ENCODE measurements around the gene PCDH9.
A peak's percentile ranks its signal among the peaks of the same experiment; 100 is the strongest.

PCDH9 gene

GRCh38 chr13:66995203-66995611, 234.9 kb downstream of the PCDH9 start:
- H3K79me2 ChIP-seq (ENCODE audit: control insufficient read depth, insufficient read depth, low read length): no peaks in the 10 kb centered on the region
- H3K36me3 ChIP-seq (ENCODE audit: control insufficient read depth, insufficient read depth, low read length): no peaks in the 10 kb centered on the region
- H4K8ac ChIP-seq (ENCODE audit: low read depth, low read length): no peak overlapping the region
- no peak overlapping the region for H4K5ac ChIP-seq (ENCODE audit: low read length)
- no CpG with 5 or more reads among the region's 5 CpGs for WGBS (ENCODE audit: extremely low coverage, insufficient coverage, low lambda C conversion rate)
- no peaks in the 10 kb centered on the region for H3K4me1 ChIP-seq (ENCODE audit: control insufficient read depth, low read depth, low read length)
- no peak overlapping the region for H3K9ac ChIP-seq (ENCODE audit: low read length)
- no peak overlapping the region for H3K23ac ChIP-seq (ENCODE audit: low read length)
- H2BK15ac ChIP-seq (replicated peaks; ENCODE audit: low read depth): no peak overlapping the region
- no peak overlapping the region for H2BK120ac ChIP-seq (ENCODE audit: low read depth, low read length)
- H3K18ac ChIP-seq (ENCODE audit: low read length): no peak overlapping the region
- no peaks in the 10 kb centered on the region for H3K27me3 ChIP-seq (ENCODE audit: insufficient read depth, low read length, poor library complexity)
- no peaks in the 10 kb centered on the region for H3K79me1 ChIP-seq (ENCODE audit: low read length)
- H2AK5ac ChIP-seq (ENCODE audit: low read length): no peak overlapping the region
- no peak overlapping the region for H3K27ac ChIP-seq (ENCODE audit: low read depth, low read length)
- H3K4me3 ChIP-seq (ENCODE audit: low read length): no peak overlapping the region
- no peak overlapping the region for H3K4ac ChIP-seq (ENCODE audit: low read depth, low read length)
- H3K56ac ChIP-seq (ENCODE audit: low read length): no peak overlapping the region
- H3K4me2 ChIP-seq (ENCODE audit: low read length): no peak overlapping the region
- DNase-seq: no peak
- no peak overlapping the region for H2BK5ac ChIP-seq (ENCODE audit: low read length)

- Histone ChIP-seq H3K56ac (ENCODE audit: low read length) (no peak overlapping the region), H2BK120ac (ENCODE audit: low read depth, low read length) (no peak overlapping the region), H3K27me3 (ENCODE audit: insufficient read depth, low read length, poor library complexity) (no peaks in the 10 kb centered on the region), H3K36me3 (ENCODE audit: control insufficient read depth, insufficient read depth, low read length) (no peaks in the 10 kb centered on the region), H2BK15ac (replicated peaks; ENCODE audit: low read depth) (no peak overlapping the region), H3K79me1 (ENCODE audit: low read length) (no peaks in the 10 kb centered on the region), H3K79me2 (ENCODE audit: control insufficient read depth, insufficient read depth, low read length) (no peaks in the 10 kb centered on the region), H3K4me2 (ENCODE audit: low read length) (no peak overlapping the region), H3K18ac (ENCODE audit: low read length) (no peak overlapping the region), H2BK5ac (ENCODE audit: low read length) (no peak overlapping the region), H3K4me1 (ENCODE audit: control insufficient read depth, low read depth, low read length) (no peaks in the 10 kb centered on the region), H4K8ac (ENCODE audit: low read depth, low read length) (no peak overlapping the region), H3K4me3 (ENCODE audit: low read length) (no peak overlapping the region), H3K23ac (ENCODE audit: low read length) (no peak overlapping the region), H3K27ac (ENCODE audit: low read depth, low read length) (no peak overlapping the region), H3K4ac (ENCODE audit: low read depth, low read length) (no peak overlapping the region), H3K9ac (ENCODE audit: low read length) (no peak overlapping the region), H4K5ac (ENCODE audit: low read length) (no peak overlapping the region), H2AK5ac (ENCODE audit: low read length) (no peak overlapping the region)
- DNase-seq: no peak
- no CpG with 5 or more reads among the region's 9 CpGs for WGBS (ENCODE audit: extremely low coverage, insufficient coverage, low lambda C conversion rate)
Measured at GRCh38 chr13:66994517-66995202, 235.5 kb downstream of the PCDH9 start.

- no peak overlapping the region for H3K23ac ChIP-seq (ENCODE audit: low read length)
- H2BK15ac ChIP-seq (replicated peaks; ENCODE audit: low read depth): no peak overlapping the region
- H3K36me3 ChIP-seq (ENCODE audit: control insufficient read depth, insufficient read depth, low read length): no peaks in the 10 kb centered on the region
- no peak overlapping the region for H3K18ac ChIP-seq (ENCODE audit: low read length)
- H3K4me1 ChIP-seq (ENCODE audit: control insufficient read depth, low read depth, low read length): no peaks in the 10 kb centered on the region
- H2BK5ac ChIP-seq (ENCODE audit: low read length): no peak overlapping the region
- no peak overlapping the region for H3K56ac ChIP-seq (ENCODE audit: low read length)
- DNase-seq: peak; percentile 90
- H2BK120ac ChIP-seq (ENCODE audit: low read depth, low read length): no peak overlapping the region
- H3K4me2 ChIP-seq (ENCODE audit: low read length): no peak overlapping the region
- no peak overlapping the region for H4K8ac ChIP-seq (ENCODE audit: low read depth, low read length)
- no CpG with 5 or more reads among the region's 13 CpGs for WGBS (ENCODE audit: extremely low coverage, insufficient coverage, low lambda C conversion rate)
- H3K4me3 ChIP-seq (ENCODE audit: low read length): no peak overlapping the region
- H3K27me3 ChIP-seq (ENCODE audit: insufficient read depth, low read length, poor library complexity): no peaks in the 10 kb centered on the region
- no peak overlapping the region for H3K27ac ChIP-seq (ENCODE audit: low read depth, low read length)
- no peak overlapping the region for H4K5ac ChIP-seq (ENCODE audit: low read length)
- no peaks in the 10 kb centered on the region for H3K79me2 ChIP-seq (ENCODE audit: control insufficient read depth, insufficient read depth, low read length)
- no peak overlapping the region for H3K4ac ChIP-seq (ENCODE audit: low read depth, low read length)
- no peaks in the 10 kb centered on the region for H3K79me1 ChIP-seq (ENCODE audit: low read length)
- no peak overlapping the region for H2AK5ac ChIP-seq (ENCODE audit: low read length)
- H3K9ac ChIP-seq (ENCODE audit: low read length): no peak overlapping the region
Measured at GRCh38 chr13:66994097-66994496, 236.0 kb downstream of the PCDH9 start.

- no peak overlapping the region for H3K27ac ChIP-seq (ENCODE audit: low read depth, low read length)
- no peaks in the 10 kb centered on the region for H3K4me1 ChIP-seq (ENCODE audit: control insufficient read depth, low read depth, low read length)
- H3K4me2 ChIP-seq (ENCODE audit: low read length): no peak overlapping the region
- no peaks in the 10 kb centered on the region for H3K27me3 ChIP-seq (ENCODE audit: insufficient read depth, low read length, poor library complexity)
- H2AK5ac ChIP-seq (ENCODE audit: low read length): no peak overlapping the region
- no peak overlapping the region for H4K8ac ChIP-seq (ENCODE audit: low read depth, low read length)
- H3K4me3 ChIP-seq (ENCODE audit: low read length): no peak overlapping the region
- no peak overlapping the region for H3K9ac ChIP-seq (ENCODE audit: low read length)
- H3K4ac ChIP-seq (ENCODE audit: low read depth, low read length): no peak overlapping the region
- no peaks in the 10 kb centered on the region for H3K79me2 ChIP-seq (ENCODE audit: control insufficient read depth, insufficient read depth, low read length)
- H3K56ac ChIP-seq (ENCODE audit: low read length): no peak overlapping the region
- H2BK15ac ChIP-seq (replicated peaks; ENCODE audit: low read depth): no peak overlapping the region
- H3K36me3 ChIP-seq (ENCODE audit: control insufficient read depth, insufficient read depth, low read length): no peaks in the 10 kb centered on the region
- no peak overlapping the region for H4K5ac ChIP-seq (ENCODE audit: low read length)
- no peak overlapping the region for H2BK120ac ChIP-seq (ENCODE audit: low read depth, low read length)
- no peak overlapping the region for H3K18ac ChIP-seq (ENCODE audit: low read length)
- no peaks in the 10 kb centered on the region for H3K79me1 ChIP-seq (ENCODE audit: low read length)
- no peak overlapping the region for H3K23ac ChIP-seq (ENCODE audit: low read length)
- no peak for DNase-seq
- WGBS (ENCODE audit: extremely low coverage, insufficient coverage, low lambda C conversion rate): no CpG with 5 or more reads among the region's 2 CpGs
- H2BK5ac ChIP-seq (ENCODE audit: low read length): no peak overlapping the region
Measured at GRCh38 chr13:66992719-66993118, 237.4 kb downstream of the PCDH9 start.

- Histone ChIP-seq H2BK120ac (ENCODE audit: low read depth, low read length) (no peak overlapping the region), H3K4me1 (ENCODE audit: control insufficient read depth, low read depth, low read length) (no peaks in the 10 kb centered on the region)
Measured at GRCh38 chr13:66992183-66992582, 238.0 kb downstream of the PCDH9 start.

GRCh38 chr13:66984241-66984640, 245.9 kb downstream of the PCDH9 start:
- H3K4ac ChIP-seq (ENCODE audit: low read depth, low read length): no peak overlapping the region
- no peak overlapping the region for H3K4me2 ChIP-seq (ENCODE audit: low read length)
- H3K56ac ChIP-seq (ENCODE audit: low read length): no peak overlapping the region
- no peak overlapping the region for H3K9ac ChIP-seq (ENCODE audit: low read length)
- no peaks in the 10 kb centered on the region for H3K27me3 ChIP-seq (ENCODE audit: insufficient read depth, low read length, poor library complexity)
- no peaks in the 10 kb centered on the region for H3K4me1 ChIP-seq (ENCODE audit: control insufficient read depth, low read depth, low read length)
- no peak for DNase-seq
- no peak overlapping the region for H4K8ac ChIP-seq (ENCODE audit: low read depth, low read length)
- no peaks in the 10 kb centered on the region for H3K36me3 ChIP-seq (ENCODE audit: control insufficient read depth, insufficient read depth, low read length)
- no peak overlapping the region for H3K18ac ChIP-seq (ENCODE audit: low read length)
- no peak overlapping the region for H4K5ac ChIP-seq (ENCODE audit: low read length)
- H3K23ac ChIP-seq (ENCODE audit: low read length): no peak overlapping the region
- H3K79me1 ChIP-seq (ENCODE audit: low read length): no peaks in the 10 kb centered on the region
- H3K27ac ChIP-seq (ENCODE audit: low read depth, low read length): no peak overlapping the region
- no peak overlapping the region for H3K4me3 ChIP-seq (ENCODE audit: low read length)
- no peak overlapping the region for H2BK120ac ChIP-seq (ENCODE audit: low read depth, low read length)
- no peak overlapping the region for H2BK15ac ChIP-seq (replicated peaks; ENCODE audit: low read depth)
- no peak overlapping the region for H2AK5ac ChIP-seq (ENCODE audit: low read length)
- H3K79me2 ChIP-seq (ENCODE audit: control insufficient read depth, insufficient read depth, low read length): no peaks in the 10 kb centered on the region
- no peak overlapping the region for H2BK5ac ChIP-seq (ENCODE audit: low read length)

More at GRCh38 chr13:66992183-66992582, 238.0 kb downstream of the PCDH9 start:
- no peak overlapping the region for H3K56ac ChIP-seq (ENCODE audit: low read length)
- H3K27me3 ChIP-seq (ENCODE audit: insufficient read depth, low read length, poor library complexity): no peaks in the 10 kb centered on the region
- DNase-seq: no peak
- H2AK5ac ChIP-seq (ENCODE audit: low read length): no peak overlapping the region
- H3K18ac ChIP-seq (ENCODE audit: low read length): peak overlapping the region; percentile 51
- H3K23ac ChIP-seq (ENCODE audit: low read length): no peak overlapping the region
- H4K8ac ChIP-seq (ENCODE audit: low read depth, low read length): no peak overlapping the region
- H4K5ac ChIP-seq (ENCODE audit: low read length): no peak overlapping the region
- no peak overlapping the region for H3K4me2 ChIP-seq (ENCODE audit: low read length)
- H2BK15ac ChIP-seq (replicated peaks; ENCODE audit: low read depth): peak overlapping the region; percentile 36
- H3K79me2 ChIP-seq (ENCODE audit: control insufficient read depth, insufficient read depth, low read length): no peaks in the 10 kb centered on the region
- H3K9ac ChIP-seq (ENCODE audit: low read length): no peak overlapping the region
- H3K4me3 ChIP-seq (ENCODE audit: low read length): no peak overlapping the region
- H3K4ac ChIP-seq (ENCODE audit: low read depth, low read length): no peak overlapping the region
- H3K27ac ChIP-seq (ENCODE audit: low read depth, low read length): no peak overlapping the region
- H3K36me3 ChIP-seq (ENCODE audit: control insufficient read depth, insufficient read depth, low read length): no peaks in the 10 kb centered on the region
- no CpG with 5 or more reads among the region's 3 CpGs for WGBS (ENCODE audit: extremely low coverage, insufficient coverage, low lambda C conversion rate)
- no peaks in the 10 kb centered on the region for H3K79me1 ChIP-seq (ENCODE audit: low read length)
- no peak overlapping the region for H2BK5ac ChIP-seq (ENCODE audit: low read length)
